ENCODE data around the gene GLIS1. TPM values are rescaled to one million over a fixed set of nuclear protein-coding genes. Genes with fewer than 3 reads are reported as not detected.

Gene GLIS1
- polyA plus RNA-seq, 1 donor from 2014 or later, result not detected

GRCh38 chr1:53516181-53516580 is 222.8 kb downstream of the GLIS1 start:
- no peaks in the 10 kb centered on the region for H3K79me2 ChIP-seq (replicated peaks; ENCODE audit: insufficient read depth, low read length)
- H3K4me3 ChIP-seq (ENCODE audit: low read length), result no peak overlapping the region
- no peaks in the 10 kb centered on the region for H3K9me2 ChIP-seq (ENCODE audit: insufficient read depth, low read length)
- TF ChIP-seq SMC3 (conservative IDR thresholded peaks at IDR 0.05; ENCODE audit: poor library complexity) (no peak), TAF1 (IDR thresholded peaks at IDR 0.05; ENCODE audit: low read depth) (no peak), EZH2 (IDR thresholded peaks at IDR 0.05; ENCODE audit: borderline replicate concordance, insufficient read depth, low read length, poor library complexity, severe bottlenecking) (no peak), CTCF (IDR thresholded peaks at IDR 0.05; ENCODE audit: poor library complexity, severe bottlenecking) (no peak), EP300 (conservative IDR thresholded peaks at IDR 0.05; ENCODE audit: poor library complexity, severe bottlenecking) (no peak), POLR2AphosphoS5 (IDR thresholded peaks at IDR 0.05) (no peak), REST (IDR thresholded peaks at IDR 0.05; ENCODE audit: borderline replicate concordance) (no peak), MXI1 (conservative IDR thresholded peaks at IDR 0.05; ENCODE audit: poor library complexity, severe bottlenecking) (no peak), RAD21 (conservative IDR thresholded peaks at IDR 0.05) (no peak)
- H2AFZ ChIP-seq (ENCODE audit: low read depth, low read length), result no peak overlapping the region
- H4K20me1 ChIP-seq (ENCODE audit: insufficient read depth), result no peaks in the 10 kb centered on the region
- H3F3A ChIP-seq (ENCODE audit: insufficient read depth, low read length, poor library complexity, severe bottlenecking), result no peaks in the 10 kb centered on the region
- no peaks in the 10 kb centered on the region for H3K36me3 ChIP-seq (ENCODE audit: insufficient read depth, low read length)
- no peak overlapping the region for H3K27ac ChIP-seq (ENCODE audit: low read length)
- H3K27me3 ChIP-seq (ENCODE audit: insufficient read depth, low read depth, low read length), result no peaks in the 10 kb centered on the region
- H3K9ac ChIP-seq (ENCODE audit: low read length), result no peak overlapping the region
- H3K4me2 ChIP-seq (ENCODE audit: low read length), result no peak overlapping the region
- H3K9me3 ChIP-seq (ENCODE audit: low read length), result no peaks in the 10 kb centered on the region

GRCh38 chr1:53514436-53514835 is 224.5 kb downstream of the GLIS1 start:
- no peak for TF ChIP-seq CTCF (IDR thresholded peaks at IDR 0.05; ENCODE audit: poor library complexity, severe bottlenecking)
- no peak for TF ChIP-seq TAF1 (IDR thresholded peaks at IDR 0.05; ENCODE audit: low read depth)
- no peak for TF ChIP-seq SMC3 (conservative IDR thresholded peaks at IDR 0.05; ENCODE audit: poor library complexity)
- TF ChIP-seq EZH2 (IDR thresholded peaks at IDR 0.05; ENCODE audit: borderline replicate concordance, insufficient read depth, low read length, poor library complexity, severe bottlenecking), result no peak
- no peak for TF ChIP-seq POLR2AphosphoS5 (IDR thresholded peaks at IDR 0.05)
- no peak for TF ChIP-seq REST (IDR thresholded peaks at IDR 0.05; ENCODE audit: borderline replicate concordance)
- TF ChIP-seq EP300 (conservative IDR thresholded peaks at IDR 0.05; ENCODE audit: poor library complexity, severe bottlenecking), result no peak
- TF ChIP-seq MXI1 (conservative IDR thresholded peaks at IDR 0.05; ENCODE audit: poor library complexity, severe bottlenecking), result no peak
- TF ChIP-seq RAD21 (conservative IDR thresholded peaks at IDR 0.05), result no peak
- no peak overlapping the region for H2AFZ ChIP-seq (ENCODE audit: low read depth, low read length)
- no peak overlapping the region for H3K4me3 ChIP-seq (ENCODE audit: low read length)
- H3K27ac ChIP-seq (ENCODE audit: low read length), result no peak overlapping the region
- no peak overlapping the region for H3K4me2 ChIP-seq (ENCODE audit: low read length)
- no peaks in the 10 kb centered on the region for H3K9me2 ChIP-seq (ENCODE audit: insufficient read depth, low read length)
- no peaks in the 10 kb centered on the region for H4K20me1 ChIP-seq (ENCODE audit: insufficient read depth)
- no peaks in the 10 kb centered on the region for H3K79me2 ChIP-seq (replicated peaks; ENCODE audit: insufficient read depth, low read length)
- H3K27me3 ChIP-seq (ENCODE audit: insufficient read depth, low read depth, low read length), result no peaks in the 10 kb centered on the region
- H3K36me3 ChIP-seq (ENCODE audit: insufficient read depth, low read length), result no peaks in the 10 kb centered on the region
- H3K9me3 ChIP-seq (ENCODE audit: low read length), result no peaks in the 10 kb centered on the region
- no peaks in the 10 kb centered on the region for H3F3A ChIP-seq (ENCODE audit: insufficient read depth, low read length, poor library complexity, severe bottlenecking)
- H3K9ac ChIP-seq (ENCODE audit: low read length), result no peak overlapping the region

Data from neural cell (in vitro differentiated cells).